ENCODE results near the gene PPEF2. TPM values are rescaled to one million over a fixed set of nuclear protein-coding genes. Genes with fewer than 3 reads are reported as not detected.
"Not testable (repeated sequence)": the region's sequence is repeated elsewhere in the genome, so short reads cannot be mapped to it uniquely, and the experiment has no call there.

The PPEF2 gene
- total RNA-seq, 1 experiment from 2014 or later: not detected

GRCh38 chr4:75939890-75940691, 37.8 kb upstream of the PPEF2 start:
- intact Hi-C loops (cut with micrococcal nuclease; ENCODE audit: unreplicated experiment): no loop called here
- peak overlapping the region; percentile 57 to 70 for H3K4me3 ChIP-seq (ENCODE audit: low read depth in 2 of 2, low read length in 2 of 2)
- no peaks in the 10 kb centered on the region for H3K9me3 ChIP-seq (ENCODE audit: control insufficient read depth, insufficient read depth, low read depth, low read length)
- no TSS peak for BruUV-seq (replicated peaks)
- H3K4me1 ChIP-seq (ENCODE audit: control insufficient read depth, insufficient read depth, low read length): no peaks in the 10 kb centered on the region
- H3K36me3 ChIP-seq (ENCODE audit: control insufficient read depth, insufficient read depth, low read length): peaks cover 2% of the 10 kb centered on the region; the same call in 1 of the 2 replicates
- no peaks in the 10 kb centered on the region for H3K27me3 ChIP-seq (ENCODE audit: control insufficient read depth, insufficient read depth, low read length)
- TF ChIP-seq TCF7L2 (IDR thresholded peaks at IDR 0.05; ENCODE audit: low read depth, low read length) (peak; percentile 46; the same call in 1 of the 2 replicates), CTCF (IDR thresholded peaks at IDR 0.05) (no peak)
- in situ Hi-C loops (cut with HindIII; ENCODE audit: low pct_unique_long_range_greater_than_20kb, low sequenced_read_pairs): no loop called here
- H3K27ac ChIP-seq (ENCODE audit: low read length): peak overlapping the region; percentile 74
- POLR2A ChIA-PET: no interaction called here
- ATAC-seq (peak; percentile 86), DNase-seq (ENCODE audit: low read depth, low spot score) (no peak)
- CTCF ChIA-PET: no interaction called here

- no peak for DNase-seq (ENCODE audit: low read depth, low spot score)
- TF ChIP-seq CTCF (IDR thresholded peaks at IDR 0.05): no peak
- CTCF ChIA-PET: no interaction called here
- Histone ChIP-seq H3K4me1 (ENCODE audit: control insufficient read depth, insufficient read depth, low read length) (no peaks in the 10 kb centered on the region), H3K9me3 (ENCODE audit: control insufficient read depth, insufficient read depth, low read depth, low read length) (no peaks in the 10 kb centered on the region), H3K36me3 (ENCODE audit: control insufficient read depth, insufficient read depth, low read length) (no peaks in the 10 kb centered on the region), H3K27me3 (ENCODE audit: control insufficient read depth, insufficient read depth, low read length) (no peaks in the 10 kb centered on the region), H3K4me3 (ENCODE audit: low read depth in 2 of 2, low read length in 2 of 2) (no peak overlapping the region), H3K27ac (ENCODE audit: low read length) (no peak overlapping the region)
- intact Hi-C loops (cut with micrococcal nuclease; ENCODE audit: unreplicated experiment): no loop called here
- POLR2A ChIA-PET: no interaction called here
- no TSS peak for BruUV-seq (replicated peaks)
- ATAC-seq: no peak
- in situ Hi-C loops (cut with HindIII; ENCODE audit: low pct_unique_long_range_greater_than_20kb, low sequenced_read_pairs): no loop called here
Observed at GRCh38 chr4:75935628-75936027, 33.4 kb upstream of the PPEF2 start.

GRCh38 chr4:75930152-75930551, 27.9 kb upstream of the PPEF2 start:
- ChIA-PET POLR2A (no interaction called here), CTCF (no interaction called here)
- in situ Hi-C loops (cut with HindIII; ENCODE audit: low pct_unique_long_range_greater_than_20kb, low sequenced_read_pairs) (no loop called here), intact Hi-C loops (cut with micrococcal nuclease; ENCODE audit: unreplicated experiment) (no loop called here)
- Histone ChIP-seq H3K9me3 (ENCODE audit: control insufficient read depth, insufficient read depth, low read depth, low read length) (no peaks in the 10 kb centered on the region), H3K4me1 (ENCODE audit: control insufficient read depth, insufficient read depth, low read length) (no peaks in the 10 kb centered on the region), H3K27me3 (ENCODE audit: control insufficient read depth, insufficient read depth, low read length) (no peaks in the 10 kb centered on the region), H3K36me3 (ENCODE audit: control insufficient read depth, insufficient read depth, low read length) (no peaks in the 10 kb centered on the region), H3K27ac (ENCODE audit: low read length) (no peak overlapping the region), H3K4me3 (ENCODE audit: low read depth in 2 of 2, low read length in 2 of 2) (no peak overlapping the region)
- DNase-seq (ENCODE audit: low read depth, low spot score) (no peak), ATAC-seq (no peak)
- no TSS peak for BruUV-seq (replicated peaks)
- TF ChIP-seq SIN3A (IDR thresholded peaks at IDR 0.05; ENCODE audit: borderline replicate concordance, insufficient read depth, low read depth, low read length) (no peak), REST (IDR thresholded peaks at IDR 0.05; ENCODE audit: insufficient read depth in 1 of 2, low read depth in 2 of 2, low read length in 1 of 2) (no peak), CTCF (IDR thresholded peaks at IDR 0.05) (no peak), TCF7L2 (IDR thresholded peaks at IDR 0.05; ENCODE audit: low read depth, low read length) (no peak), POLR2AphosphoS5 (IDR thresholded peaks at IDR 0.05; ENCODE audit: low read depth, low read length) (no peak)

- POLR2A ChIA-PET; H3K36me3 ChIP-seq (ENCODE audit: control insufficient read depth, insufficient read depth, low read length); DNase-seq (ENCODE audit: low read depth, low spot score); H3K27ac ChIP-seq (ENCODE audit: low read length); ATAC-seq; intact Hi-C loops (cut with micrococcal nuclease; ENCODE audit: unreplicated experiment); H3K27me3 ChIP-seq (ENCODE audit: control insufficient read depth, insufficient read depth, low read length); BruUV-seq (replicated peaks); in situ Hi-C loops (cut with HindIII; ENCODE audit: low pct_unique_long_range_greater_than_20kb, low sequenced_read_pairs); H3K4me1 ChIP-seq (ENCODE audit: control insufficient read depth, insufficient read depth, low read length); H3K9me3 ChIP-seq (ENCODE audit: control insufficient read depth, insufficient read depth, low read depth, low read length); H3K4me3 ChIP-seq (ENCODE audit: low read depth in 2 of 2, low read length in 2 of 2); CTCF ChIA-PET: not testable (repeated sequence)
Observed at GRCh38 chr4:75924916-75925315, 22.7 kb upstream of the PPEF2 start.
